Tongue (tissue), 2 donors: ENCODE measurements around the gene GLOD5. TPM values are rescaled to one million over a fixed set of nuclear protein-coding genes. Genes with fewer than 3 reads are reported as not detected.

Experiments
- DNase-seq: peaks from one replicate; pipeline ENCODE4 v3.0.0-alpha.2; 2015
- total RNA-seq: library from RNA; depleted of rRNA; stranded (reverse); fragments of >200 nt; gene quantifications from one replicate; pipeline ENCODE4 v1.2.3, GENCODE V29; 2014

GLOD5 gene
- total RNA-seq, 1 donor from 2014 or later, result not detected

DNA sequence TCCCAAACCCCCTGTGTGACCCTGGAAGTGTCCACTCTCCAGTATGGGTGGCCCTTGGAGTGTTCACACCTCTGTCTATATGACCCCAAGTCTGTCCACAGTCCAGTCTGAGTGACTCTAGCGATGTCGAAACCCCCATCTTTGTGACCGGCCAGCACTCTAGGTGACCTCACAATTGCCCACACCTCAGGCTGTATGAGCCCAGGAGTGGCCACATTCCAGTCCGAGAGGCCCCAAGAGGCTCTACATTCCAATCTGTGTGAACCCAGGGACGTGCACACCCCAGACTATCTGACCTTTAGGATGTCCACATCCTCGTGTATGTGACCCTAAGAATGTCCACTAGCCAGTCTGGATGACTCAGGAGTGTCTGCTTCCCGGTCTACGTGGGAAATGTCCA lies 7.3 kb upstream of the GLOD5 start:
- no peak for DNase-seq

DNA sequence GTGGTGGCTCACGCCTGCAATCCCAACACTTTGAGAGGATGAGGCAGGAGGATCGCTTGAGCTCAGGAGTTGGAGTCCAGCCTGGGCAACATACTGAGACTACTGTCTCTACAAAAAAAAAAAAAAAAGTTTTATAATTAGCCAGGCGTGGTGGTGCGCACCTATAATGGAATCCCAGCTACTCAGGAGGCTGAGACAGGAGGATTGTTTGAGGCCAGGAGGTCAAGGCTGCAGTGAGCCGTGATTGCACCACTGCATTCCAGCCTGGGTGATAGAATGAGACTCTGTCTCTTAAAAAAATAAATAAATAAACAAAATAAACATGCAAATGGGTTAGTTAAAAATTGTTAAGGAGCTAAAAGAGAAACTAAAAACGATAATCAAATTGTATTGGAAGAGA lies 7.7 kb downstream of the GLOD5 start:
- DNase-seq, result no peak

DNA sequence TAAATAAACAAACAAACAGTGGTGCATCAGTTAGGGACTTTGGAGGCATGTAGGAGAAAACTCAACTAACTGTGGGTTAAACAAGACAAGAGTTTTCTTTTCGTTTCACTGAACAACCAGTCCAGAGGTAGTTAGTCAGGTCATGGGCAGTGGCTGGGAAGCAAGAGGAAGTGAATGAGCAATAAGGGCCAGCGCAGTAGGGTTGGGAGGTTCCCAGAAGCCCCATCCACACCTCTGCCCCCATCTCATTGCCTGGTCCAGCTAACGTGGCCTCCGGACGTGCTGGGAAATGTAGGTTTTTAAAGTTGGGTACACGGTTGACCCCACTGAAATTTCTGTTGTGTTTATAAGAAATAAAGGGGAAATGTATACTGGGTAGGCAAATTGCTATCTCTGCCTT lies 8.7 kb downstream of the GLOD5 start:
- DNase-seq, result no peak

DNA sequence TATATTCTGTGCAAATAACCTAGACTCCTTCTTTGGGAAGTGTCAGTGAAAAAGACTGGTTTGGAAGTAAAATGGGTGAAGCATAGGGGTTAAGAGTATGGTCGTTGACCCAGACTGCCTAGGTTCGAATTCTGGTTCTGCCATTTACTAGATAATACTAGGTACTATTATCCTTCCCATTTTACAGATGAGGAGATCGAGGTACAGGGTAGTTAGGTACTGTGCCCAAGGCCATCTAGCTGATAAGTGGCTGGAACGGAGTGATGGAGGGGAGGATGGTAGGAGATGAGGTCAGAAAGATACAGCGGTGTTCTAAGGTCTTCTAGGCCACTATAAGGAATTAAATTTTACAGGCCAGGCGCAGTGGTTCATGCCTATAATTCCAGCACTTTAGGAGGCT lies 11.1 kb downstream of the GLOD5 start:
- no peak for DNase-seq

DNA sequence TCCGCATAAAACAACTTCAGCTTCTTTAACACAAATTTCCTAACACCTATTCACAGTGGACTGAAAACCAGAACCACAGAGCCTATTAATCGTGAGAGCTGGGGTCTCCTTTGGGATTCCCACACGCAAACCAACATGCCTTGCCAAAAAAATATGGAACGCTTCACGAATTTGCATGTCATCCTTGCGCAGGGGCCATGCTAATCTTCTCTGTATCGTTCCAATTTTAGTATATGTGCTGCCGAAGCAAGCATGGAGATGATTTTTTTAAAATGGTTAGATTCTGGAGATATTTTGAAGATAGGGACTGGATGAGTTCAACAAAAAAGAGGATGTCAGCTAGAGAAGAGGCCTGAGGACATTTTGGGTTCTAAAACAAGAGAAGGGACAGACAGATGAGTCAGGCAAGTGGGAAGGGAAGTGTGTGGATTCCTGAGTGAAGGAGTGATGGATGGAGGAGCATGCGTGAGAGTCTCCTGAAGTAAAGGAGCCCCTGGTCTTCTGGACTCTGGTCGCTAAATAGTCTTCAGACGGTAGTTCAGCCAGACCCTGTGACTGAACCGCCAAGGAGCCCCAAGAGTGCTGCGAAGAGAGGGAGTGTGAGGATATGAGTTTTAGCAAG lies 15.4 kb downstream of the GLOD5 start:
- no peak for DNase-seq

DNA sequence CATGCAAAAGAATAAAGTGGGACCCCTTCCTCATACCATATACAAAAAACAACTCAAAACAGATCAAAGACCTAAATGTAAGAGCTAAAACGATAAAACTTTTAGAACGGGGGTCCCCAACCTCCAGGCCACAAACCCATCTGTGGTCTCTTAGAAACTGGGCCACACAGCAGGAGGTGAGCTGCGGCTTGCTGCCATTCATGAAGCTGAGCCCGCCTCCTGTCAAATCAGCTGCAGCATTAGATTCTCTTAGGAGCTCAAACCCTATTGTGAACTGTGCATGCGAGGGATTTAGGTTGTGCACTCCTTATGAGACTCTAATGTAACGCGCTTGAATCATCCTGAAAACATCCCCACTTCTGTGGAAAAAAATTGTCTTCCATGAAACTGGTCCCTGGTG lies 17.9 kb downstream of the GLOD5 start:
- DNase-seq, result no peak

DNA sequence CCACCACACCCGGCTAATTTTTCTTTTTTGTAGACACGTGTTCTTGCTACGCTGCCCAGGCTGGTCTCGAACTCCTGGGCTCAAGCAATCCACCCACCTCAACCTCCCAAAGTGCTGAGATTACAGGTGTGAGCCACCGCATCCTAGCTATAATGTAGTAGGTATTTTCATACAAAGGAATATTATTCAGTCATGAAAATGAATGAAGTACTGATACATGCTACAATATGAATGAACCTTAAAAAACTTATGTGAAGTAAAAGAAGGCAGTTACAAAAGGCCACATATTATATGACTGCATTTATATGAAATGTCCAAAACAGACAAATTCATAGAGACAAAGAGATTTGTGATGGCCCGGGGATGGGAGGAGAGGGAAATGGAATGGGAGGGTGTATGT lies 20.2 kb downstream of the GLOD5 start:
- DNase-seq, result no peak

DNA sequence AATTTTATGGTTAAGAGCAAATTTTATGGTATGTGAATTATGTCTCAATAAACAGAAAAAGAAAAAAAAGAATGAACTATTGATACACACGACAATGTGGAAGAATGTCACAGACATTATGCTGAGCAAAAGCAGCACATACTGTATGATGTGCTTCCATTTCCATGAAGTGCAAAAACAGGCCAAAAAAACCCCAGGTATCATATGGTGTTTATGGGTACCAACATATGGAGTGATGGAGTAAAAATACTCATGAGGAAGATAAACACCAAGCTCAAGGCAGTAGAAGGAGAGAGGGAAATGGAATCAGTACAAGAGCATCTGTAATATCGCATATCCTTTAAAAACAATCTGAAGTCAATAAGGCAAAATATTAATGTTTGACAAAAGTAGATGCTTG lies 20.7 kb downstream of the GLOD5 start:
- no peak for DNase-seq

DNA sequence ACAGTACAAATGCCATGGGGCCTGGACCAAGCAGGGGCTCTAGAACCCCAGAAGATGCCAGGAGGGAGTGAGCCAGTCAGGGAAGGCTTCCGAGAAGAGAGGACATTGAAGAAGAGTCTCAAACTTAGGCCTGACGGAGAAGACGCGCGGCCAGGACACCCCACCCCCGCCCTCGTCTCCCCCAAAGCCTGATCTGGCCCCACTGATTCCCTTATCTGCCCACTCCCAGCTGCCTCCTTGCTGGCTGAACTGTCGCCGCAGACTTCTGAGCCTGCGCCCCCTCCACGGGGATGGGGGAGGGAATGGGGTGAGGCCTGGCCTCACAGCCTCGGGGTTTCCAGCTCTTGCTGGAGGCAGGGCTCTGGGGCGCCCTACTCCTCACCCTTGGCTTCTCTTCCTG lies 21.2 kb downstream of the GLOD5 start:
- DNase-seq, result no peak

DNA sequence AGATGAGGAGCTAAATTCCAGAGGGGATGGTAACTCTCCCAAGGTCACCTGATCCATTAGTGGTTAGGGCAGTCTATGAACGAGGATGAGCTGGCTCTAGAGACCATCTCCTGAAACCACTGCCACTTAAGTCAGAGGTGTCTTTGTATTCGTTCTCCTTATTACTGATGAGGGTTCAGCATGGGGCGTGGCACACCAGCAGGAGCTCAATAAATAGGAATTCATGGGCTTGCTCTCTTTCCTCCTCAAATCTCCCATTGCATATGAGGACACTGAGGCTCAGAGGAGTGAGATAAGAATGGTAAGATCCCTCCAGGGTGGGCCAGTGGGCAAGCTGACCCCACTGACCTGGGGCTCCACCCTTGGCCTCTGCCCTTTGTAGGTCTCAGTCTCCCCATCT lies 23.2 kb downstream of the GLOD5 start:
- DNase-seq, result no peak

DNA sequence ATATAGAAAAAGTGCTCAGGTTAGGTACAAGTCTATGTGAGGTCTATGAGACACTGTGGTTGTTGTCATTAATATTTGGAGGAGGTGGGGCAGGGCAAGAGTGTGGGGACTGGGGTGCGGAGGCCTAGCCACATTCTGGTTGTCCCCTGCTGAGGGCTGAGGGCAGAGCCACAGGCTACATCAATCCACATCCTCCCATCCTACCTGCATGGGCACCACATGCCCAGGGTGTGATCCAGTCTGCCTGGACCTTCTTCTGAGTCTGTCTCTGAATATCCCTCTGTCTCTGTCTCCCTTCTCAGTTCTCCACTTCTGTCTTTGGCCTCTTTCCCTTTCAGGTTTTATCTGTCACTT lies 23.6 kb downstream of the GLOD5 start:
- DNase-seq, result no peak

DNA sequence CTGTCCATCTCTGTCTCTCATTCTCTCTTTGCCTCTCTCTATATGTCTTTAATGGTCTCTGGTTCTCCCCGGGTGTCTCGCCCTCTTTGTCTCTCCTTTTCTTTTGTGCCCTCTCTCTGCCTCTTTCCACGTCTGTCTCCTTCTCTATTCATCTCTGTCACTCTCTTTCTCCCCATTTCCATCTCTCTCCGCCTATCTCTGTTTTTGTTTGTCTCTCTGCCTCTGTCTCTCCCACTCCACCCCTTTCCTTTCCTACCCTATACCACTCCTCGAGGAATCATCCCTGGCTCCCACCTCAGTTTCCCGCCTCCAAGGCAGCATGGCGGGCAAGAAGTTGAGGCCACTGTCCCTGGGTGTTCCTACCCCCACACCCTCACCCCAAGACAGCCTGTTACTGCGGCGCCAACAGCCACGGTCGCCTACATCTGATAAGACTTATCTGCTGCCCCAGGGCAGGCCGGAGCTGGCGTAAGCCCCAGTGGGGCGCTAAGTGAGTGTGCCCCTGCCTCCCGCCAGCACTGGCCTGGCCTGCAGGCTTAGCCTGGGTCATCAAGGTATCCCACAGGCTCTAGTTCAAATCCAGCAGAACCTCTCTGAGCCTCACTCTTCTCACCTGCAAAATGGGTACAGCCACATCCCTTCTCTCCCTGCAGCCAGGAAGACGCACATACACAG lies 24.1 kb downstream of the GLOD5 start:
- no peak for DNase-seq

DNA sequence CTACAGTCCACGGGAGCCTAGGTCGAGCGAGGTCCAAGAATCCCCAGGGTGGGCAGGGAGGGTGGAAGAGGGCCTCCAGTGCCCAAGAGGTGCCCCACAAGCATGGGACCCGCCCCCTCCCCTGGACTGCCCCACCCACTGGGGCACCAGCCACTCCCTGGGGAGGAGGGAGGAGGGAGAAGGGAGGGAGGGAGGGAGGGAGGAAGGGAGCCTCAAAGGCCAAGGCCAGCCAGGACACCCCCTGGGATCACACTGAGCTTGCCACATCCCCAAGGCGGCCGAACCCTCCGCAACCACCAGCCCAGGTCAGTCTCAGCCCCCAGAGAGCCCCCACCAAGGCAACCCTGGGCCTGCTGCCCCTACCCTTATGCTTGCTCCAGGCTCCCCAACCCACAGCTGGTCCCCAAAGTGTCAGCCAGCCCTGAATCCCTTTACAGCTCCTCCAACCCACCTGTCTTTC lies 24.8 kb downstream of the GLOD5 start, which contains the start of gene GATA1:
GATA1 (plus strand) TSS at position 250 of the 460 bp plus-strand sequence. CDS start 4,520 bp downstream, outside the sequence.
- no peak for DNase-seq

DNA sequence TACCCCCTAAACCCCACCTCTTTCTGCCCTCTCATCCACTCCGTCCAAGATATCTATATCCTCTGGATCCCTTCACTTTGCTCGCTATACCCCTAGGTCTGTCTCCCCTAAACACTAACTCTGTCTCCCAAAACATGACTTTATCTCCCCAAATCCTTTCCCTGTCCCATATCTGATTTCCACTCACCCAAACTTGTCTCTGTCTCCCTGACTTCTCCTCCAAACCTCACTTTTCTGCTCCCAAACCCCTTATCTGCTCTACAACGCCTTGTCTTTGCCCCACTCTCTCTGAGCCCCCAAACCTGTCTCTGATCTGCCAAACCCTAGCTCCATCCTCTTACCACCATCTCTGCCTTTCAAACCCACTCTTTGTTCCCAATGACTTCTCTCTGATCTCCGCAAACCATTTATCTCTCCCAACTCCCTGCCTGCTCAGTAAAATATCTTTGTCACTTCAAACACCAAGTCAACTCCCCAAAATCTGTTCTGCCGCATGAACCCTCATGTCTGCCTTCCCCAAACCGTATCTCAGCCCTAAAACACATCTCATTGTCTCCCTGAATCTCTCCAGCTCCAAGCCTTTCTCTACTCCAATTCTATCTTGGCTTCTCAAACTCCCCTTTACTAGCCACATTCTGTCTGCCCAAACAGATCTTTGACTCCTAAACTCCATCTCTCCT lies 25.4 kb downstream of the GLOD5 start:
- no peak for DNase-seq

DNA sequence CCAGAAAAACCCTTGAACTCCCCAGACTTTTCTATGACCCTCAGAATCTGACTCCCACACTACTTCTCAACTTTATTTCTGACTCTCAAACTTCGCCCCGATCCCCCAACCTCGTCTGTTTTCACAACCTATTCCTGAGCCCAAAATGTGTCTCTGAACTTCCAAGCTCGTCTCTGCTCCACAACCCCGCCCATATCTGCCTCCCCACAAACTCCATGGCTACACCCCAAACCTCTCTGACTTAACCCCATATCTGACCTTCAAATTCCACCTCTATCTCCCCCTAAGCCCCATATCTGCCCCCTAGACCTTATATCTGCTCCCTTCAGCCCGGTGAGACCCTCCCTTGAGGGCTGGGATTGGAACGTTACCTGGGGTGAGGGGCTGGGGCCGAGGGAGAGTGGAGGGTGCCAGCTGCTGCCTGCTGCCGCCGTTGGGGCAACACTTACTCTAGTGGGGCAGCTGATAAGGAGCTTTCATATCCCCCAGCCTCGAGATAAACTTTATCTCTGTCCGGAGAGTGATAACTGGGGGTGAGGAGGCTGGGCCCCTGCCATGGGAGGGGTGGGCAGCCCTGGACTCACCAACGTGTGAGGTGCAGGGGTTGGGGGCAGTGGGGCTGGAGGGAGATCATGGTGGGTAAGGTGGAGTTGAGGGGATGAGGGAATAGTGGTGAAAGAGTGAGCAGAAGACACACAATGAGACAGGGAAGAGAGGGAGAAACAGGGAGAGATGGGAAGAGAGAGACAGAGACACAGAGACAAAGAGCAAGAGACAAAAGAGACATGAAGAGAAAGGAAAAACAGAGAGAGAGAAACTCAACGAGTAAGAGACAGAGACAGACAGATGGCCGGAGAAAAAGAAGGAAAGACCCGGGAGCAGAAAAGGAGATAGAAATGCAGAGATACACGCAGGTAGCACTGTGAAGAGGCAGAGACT lies 26.2 kb downstream of the GLOD5 start:
- no peak for DNase-seq

DNA sequence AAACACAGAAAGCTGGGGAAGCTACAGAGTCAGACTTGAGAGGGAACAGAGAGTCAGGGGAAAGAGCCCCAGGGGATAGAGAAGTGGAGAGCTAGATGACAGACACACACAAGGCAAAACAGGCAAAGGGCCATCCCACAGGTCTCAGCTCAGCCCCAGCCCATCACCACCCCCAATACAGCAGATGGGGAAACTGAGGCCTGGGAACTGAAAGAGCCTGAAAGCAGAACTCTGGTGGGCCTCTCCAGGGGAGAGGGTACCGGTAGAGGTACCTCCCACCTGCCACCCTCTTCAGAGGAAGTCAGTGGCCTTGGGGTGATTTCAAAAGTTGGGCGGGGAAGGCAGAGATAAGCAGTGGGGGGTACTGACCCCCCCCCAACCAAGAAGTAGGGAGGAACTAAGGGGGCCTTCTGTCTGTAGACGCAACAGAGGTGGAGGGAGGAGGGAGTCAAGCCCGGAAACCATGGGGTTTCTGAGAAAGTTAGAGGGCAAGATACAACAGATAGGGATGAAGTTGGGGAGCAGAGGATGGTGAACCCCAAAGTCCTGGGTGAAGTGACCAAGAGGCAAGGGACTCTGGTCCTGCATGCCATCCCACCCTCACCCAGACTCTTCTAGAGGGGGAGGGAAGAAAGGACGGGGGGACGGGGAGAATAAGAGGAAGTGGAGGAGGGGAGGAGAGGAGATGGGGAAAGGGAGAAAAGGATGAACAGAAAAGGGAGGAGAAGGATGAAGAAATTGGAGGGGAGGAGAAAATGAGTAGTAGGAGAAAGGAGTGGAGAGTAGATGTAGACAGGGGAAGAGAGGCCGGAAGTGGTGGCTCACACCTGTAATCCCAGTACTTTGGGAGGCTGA lies 28.0 kb downstream of the GLOD5 start:
- no peak for DNase-seq

DNA sequence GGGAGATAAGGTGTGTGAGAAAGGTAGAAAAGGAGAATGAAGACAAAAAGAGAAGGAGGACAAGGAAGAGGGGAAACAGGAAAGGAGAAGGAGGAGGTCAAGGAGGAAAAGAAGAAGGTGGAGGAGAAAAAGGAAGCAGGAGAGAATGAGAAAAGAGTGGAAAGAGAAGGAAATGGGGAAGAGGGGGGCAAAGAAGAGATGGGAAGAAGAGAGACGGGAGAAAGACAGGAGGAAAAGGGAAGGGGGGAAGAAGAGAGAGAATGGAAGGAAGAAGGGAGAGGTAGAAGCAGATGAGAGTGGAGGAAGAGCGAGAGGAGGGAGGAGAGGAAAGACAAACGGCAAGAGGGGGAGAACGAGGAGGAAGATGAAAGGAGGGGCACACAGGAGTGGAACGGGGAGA lies 28.9 kb downstream of the GLOD5 start:
- no peak for DNase-seq

DNA sequence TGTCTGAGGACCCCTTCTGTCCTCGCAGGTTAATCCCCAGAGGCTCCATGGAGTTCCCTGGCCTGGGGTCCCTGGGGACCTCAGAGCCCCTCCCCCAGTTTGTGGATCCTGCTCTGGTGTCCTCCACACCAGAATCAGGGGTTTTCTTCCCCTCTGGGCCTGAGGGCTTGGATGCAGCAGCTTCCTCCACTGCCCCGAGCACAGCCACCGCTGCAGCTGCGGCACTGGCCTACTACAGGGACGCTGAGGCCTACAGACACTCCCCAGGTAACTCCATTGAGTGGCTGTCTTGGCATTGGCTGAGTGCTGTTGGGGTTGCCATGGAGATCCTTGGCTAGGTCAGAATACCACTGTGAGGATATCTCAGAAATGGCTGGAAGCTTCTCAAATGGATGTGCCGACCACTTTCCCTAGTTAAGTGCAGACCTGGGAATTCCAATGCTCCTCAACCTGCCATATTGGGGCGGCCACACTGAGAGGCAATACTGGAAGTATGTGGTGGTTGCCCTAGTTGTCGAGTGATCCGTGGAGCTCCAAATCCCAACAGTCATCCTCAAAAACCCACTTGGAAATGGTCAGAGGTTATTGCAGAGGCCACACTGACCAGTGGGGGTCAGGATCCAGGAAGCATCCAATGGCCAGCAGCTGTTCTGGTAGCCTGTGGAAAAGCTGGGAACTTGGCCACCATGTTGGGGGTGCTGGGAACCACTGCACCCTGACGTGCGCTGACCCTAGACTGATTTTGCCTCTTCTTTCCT lies 29.7 kb downstream of the GLOD5 start:
- DNase-seq, result no peak

DNA sequence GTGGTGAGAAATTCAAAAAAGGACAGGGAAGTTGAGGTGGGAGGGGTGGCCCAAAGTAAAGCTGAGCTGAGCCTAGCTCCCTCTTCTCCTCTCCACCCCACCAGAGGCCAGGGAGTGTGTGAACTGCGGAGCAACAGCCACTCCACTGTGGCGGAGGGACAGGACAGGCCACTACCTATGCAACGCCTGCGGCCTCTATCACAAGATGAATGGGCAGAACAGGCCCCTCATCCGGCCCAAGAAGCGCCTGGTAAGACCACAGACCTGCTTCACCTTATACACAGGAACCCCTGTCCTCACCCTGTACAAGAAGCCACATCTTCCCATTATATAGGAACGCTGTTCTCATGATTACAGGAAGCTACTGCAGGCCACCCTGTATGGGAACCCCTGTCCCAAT lies 30.7 kb downstream of the GLOD5 start:
- no peak for DNase-seq

DNA sequence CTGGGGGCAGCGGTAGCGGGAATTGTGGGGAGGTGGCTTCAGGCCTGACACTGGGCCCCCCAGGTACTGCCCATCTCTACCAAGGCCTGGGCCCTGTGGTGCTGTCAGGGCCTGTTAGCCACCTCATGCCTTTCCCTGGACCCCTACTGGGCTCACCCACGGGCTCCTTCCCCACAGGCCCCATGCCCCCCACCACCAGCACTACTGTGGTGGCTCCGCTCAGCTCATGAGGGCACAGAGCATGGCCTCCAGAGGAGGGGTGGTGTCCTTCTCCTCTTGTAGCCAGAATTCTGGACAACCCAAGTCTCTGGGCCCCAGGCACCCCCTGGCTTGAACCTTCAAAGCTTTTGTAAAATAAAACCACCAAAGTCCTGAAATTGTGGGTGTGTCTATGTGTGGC lies 32.4 kb downstream of the GLOD5 start:
- DNase-seq, result no peak
